Inflammatory macrophage treated with lipopolysaccharide for 4 hours (primary cell): ENCODE measurements around the gene CLSTN1.

Experiments
- DNase-seq: peaks from one replicate; pipeline ENCODE4 v3.0.0-alpha.2; 2020

Gene CLSTN1

GRCh38 chr1:9710037-9710436 is 113.7 kb downstream of the CLSTN1 start:
- DNase-seq: no peak

GRCh38 chr1:9706178-9706577 is 117.6 kb downstream of the CLSTN1 start:
- DNase-seq: no peak

- DNase-seq: no peak
These were observed 118.2 kb downstream of the CLSTN1 start for GRCh38 chr1:9705337-9706093.

GRCh38 chr1:9703681-9704080 is 120.1 kb downstream of the CLSTN1 start:
- no peak for DNase-seq

- DNase-seq: no peak
These were observed 120.6 kb downstream of the CLSTN1 start for GRCh38 chr1:9703165-9703509.

GRCh38 chr1:9701665-9702064 is 122.1 kb downstream of the CLSTN1 start:
- DNase-seq: no peak

- no peak for DNase-seq
These were observed 123.4 kb downstream of the CLSTN1 start for GRCh38 chr1:9700340-9700739.

GRCh38 chr1:9699361-9699760 is 124.4 kb downstream of the CLSTN1 start:
- no peak for DNase-seq

- peak; percentile 9 for DNase-seq
These were observed 127.0 kb downstream of the CLSTN1 start for GRCh38 chr1:9696793-9697192.

GRCh38 chr1:9691691-9692090 is 132.1 kb downstream of the CLSTN1 start:
- DNase-seq: no peak

GRCh38 chr1:9691108-9691445 is 132.7 kb downstream of the CLSTN1 start:
- no peak for DNase-seq

- no peak for DNase-seq
These were observed 133.2 kb downstream of the CLSTN1 start for GRCh38 chr1:9690440-9691107.

GRCh38 chr1:9689971-9690381 is 133.8 kb downstream of the CLSTN1 start:
- no peak for DNase-seq

- DNase-seq: peak; percentile 57
These were observed 134.6 kb downstream of the CLSTN1 start for GRCh38 chr1:9689011-9689706.

GRCh38 chr1:9688599-9688998 is 135.2 kb downstream of the CLSTN1 start:
- DNase-seq: no peak

- no peak for DNase-seq
These were observed 135.7 kb downstream of the CLSTN1 start for GRCh38 chr1:9687874-9688582.

GRCh38 chr1:9687120-9687873 is 136.5 kb downstream of the CLSTN1 start:
- DNase-seq: peak; percentile 71

GRCh38 chr1:9684801-9685200 is 139.0 kb downstream of the CLSTN1 start:
- no peak for DNase-seq

GRCh38 chr1:9680828-9681227 is 142.9 kb downstream of the CLSTN1 start:
- DNase-seq: no peak

- no peak for DNase-seq
These were observed 143.7 kb downstream of the CLSTN1 start for GRCh38 chr1:9680091-9680490.
